Measurements from ENCODE around the gene LY86.

The LY86 gene

GRCh38 chr6:6685249-6686040 lies 96.9 kb downstream of the LY86 start:
- no peak for DNase-seq

- no peak for DNase-seq
Measured at GRCh38 chr6:6686176-6686575, 97.7 kb downstream of the LY86 start.

- no peak for DNase-seq
Measured at GRCh38 chr6:6686748-6687601, 98.5 kb downstream of the LY86 start.

- no peak for DNase-seq
Measured at GRCh38 chr6:6688283-6688682, 99.8 kb downstream of the LY86 start.

- no peak for DNase-seq
Measured at GRCh38 chr6:6688951-6689350, 100.4 kb downstream of the LY86 start.

GRCh38 chr6:6689400-6690143 lies 101.1 kb downstream of the LY86 start:
- no peak for DNase-seq

GRCh38 chr6:6690144-6690483 lies 101.6 kb downstream of the LY86 start:
- DNase-seq: no peak

- DNase-seq: no peak
Measured at GRCh38 chr6:6694368-6694780, 105.9 kb downstream of the LY86 start.

- DNase-seq: no peak
Measured at GRCh38 chr6:6694825-6695624, 106.5 kb downstream of the LY86 start.

- no peak for DNase-seq
Measured at GRCh38 chr6:6695625-6696276, 107.2 kb downstream of the LY86 start.

- DNase-seq: peak in 1 of 2 donors; percentile 89
Measured at GRCh38 chr6:6696867-6697531, 108.5 kb downstream of the LY86 start.

GRCh38 chr6:6697620-6698019 lies 109.1 kb downstream of the LY86 start:
- DNase-seq: no peak

GRCh38 chr6:6699741-6700367 lies 111.3 kb downstream of the LY86 start:
- peak; percentile 25 to 69 for DNase-seq

- DNase-seq: no peak
Measured at GRCh38 chr6:6700407-6701270, 112.1 kb downstream of the LY86 start.

- no peak for DNase-seq
Measured at GRCh38 chr6:6701864-6702263, 113.3 kb downstream of the LY86 start.

GRCh38 chr6:6703699-6704098 lies 115.2 kb downstream of the LY86 start:
- no peak for DNase-seq
